Suprapubic skin (tissue), 4 donors: ENCODE data around the gene DOC2B. TPM values are rescaled to one million over a fixed set of nuclear protein-coding genes. Genes with fewer than 3 reads are reported as not detected.
A peak's percentile ranks its signal among the peaks of the same experiment; 100 is the strongest.
"Not testable (repeated sequence)": the region's sequence is repeated elsewhere in the genome, so short reads cannot be mapped to it uniquely, and the experiment has no call there.

ENCODE experiments used
- DNase-seq, 2 donors: peaks; one replicate each; pipeline ENCODE4 v3.0.0-alpha.2; 2019; ENCODE audit warnings: low spot score in 2 of 2
- H3K27ac ChIP-seq: fragments of 200-600 bp; sonication (generic); one replicate; pipeline ENCODE4 v1.5.1; 2019
- H3K27me3 ChIP-seq: fragments of 200-600 bp; sonication (generic); one replicate; pipeline ENCODE4 v1.5.1; 2019
- H3K36me3 ChIP-seq: fragments of 200-600 bp; sonication (generic); one replicate; pipeline ENCODE4 v1.5.1; 2019
- H3K4me1 ChIP-seq: fragments of 200-600 bp; sonication (generic); one replicate; pipeline ENCODE4 v1.5.1; 2019
- H3K4me3 ChIP-seq: fragments of 200-600 bp; sonication (generic); one replicate; pipeline ENCODE4 v1.5.1; 2019; ENCODE audit warnings: mild to moderate bottlenecking
- H3K9me3 ChIP-seq: fragments of 200-600 bp; sonication (generic); one replicate; pipeline ENCODE4 v1.5.1; 2019
- CTCF ChIP-seq, 2 donors: fragments of 200-600 bp in 1 of 2; fragments of 450-650 bp in 1 of 2; sonication (generic) in 1 of 2; IDR thresholded peaks; one replicate each; pipeline ENCODE4 v1.5.1; 2016 to 2019; ENCODE audit warnings: antibody characterized with exemption in 2 of 2, mild to moderate bottlenecking in 1 of 2, moderate library complexity in 1 of 2
- EP300 ChIP-seq: sonication (generic); formaldehyde crosslinking; IDR thresholded peaks from one replicate; pipeline ENCODE4 v1.6.1; 2017; ENCODE audit warnings: antibody characterized with exemption
- POLR2A ChIP-seq, 2 donors: fragments of 450-650 bp; IDR thresholded peaks; one replicate each; pipeline ENCODE4 v1.6.1; 2017; ENCODE audit warnings: antibody characterized with exemption in 2 of 2, mild to moderate bottlenecking in 2 of 2, moderate library complexity in 2 of 2
- POLR2AphosphoS5 ChIP-seq, 3 donors: sonication (generic); formaldehyde crosslinking; IDR thresholded peaks; one replicate each; pipeline ENCODE4 v1.6.1; 2017; ENCODE audit warnings: antibody characterized with exemption in 3 of 3
- WGBS: methylation state at CpG from one replicate; pipeline ENCODE4 v1.1.5; 2018; 5-methylcytosine and 5-hydroxymethylcytosine counted together
- total RNA-seq, 4 donors: library from RNA; depleted of rRNA; stranded (reverse); fragments of >200 nt; gene quantifications; one replicate each; pipeline ENCODE4 v1.1.0, GENCODE V29; 2016

DOC2B gene
- total RNA-seq, 4 donors from 2014 or later: 1.8 to 19.4 (median 6.1) TPM

- no peaks in the 10 kb centered on the region for H3K4me1 ChIP-seq
- TF ChIP-seq EP300: no peak
- TF ChIP-seq POLR2A (IDR thresholded peaks at IDR 0.05): no peak
- no peak for TF ChIP-seq POLR2AphosphoS5 (IDR thresholded peaks at IDR 0.05)
- TF ChIP-seq CTCF (IDR thresholded peaks at IDR 0.05): no peak
- WGBS: 83% methylated on average over 8 of the region's 8 CpGs
Observed at GRCh38 chr17:222172-222571, 40.7 kb upstream of the DOC2B start.

GRCh38 chr17:219696-220095 is 38.2 kb upstream of the DOC2B start:
- Histone ChIP-seq H3K27ac (no peak overlapping the region), H3K4me1 (no peaks in the 10 kb centered on the region), H3K27me3 (no peaks in the 10 kb centered on the region), H3K36me3 (no peaks in the 10 kb centered on the region), H3K4me3 (no peak overlapping the region), H3K9me3 (no peaks in the 10 kb centered on the region)
- DNase-seq: peak; percentile 26 to 42
- TF ChIP-seq POLR2AphosphoS5 (IDR thresholded peaks at IDR 0.05): no peak
- no peak for TF ChIP-seq EP300
- TF ChIP-seq POLR2A (IDR thresholded peaks at IDR 0.05): no peak
- no peak for TF ChIP-seq CTCF (IDR thresholded peaks at IDR 0.05)
- WGBS: 95% methylated on average over 10 of the region's 10 CpGs

More at GRCh38 chr17:222172-222571, 40.7 kb upstream of the DOC2B start:
- DNase-seq: peak; percentile 29 to 44
- Histone ChIP-seq H3K36me3 (no peaks in the 10 kb centered on the region), H3K27ac (no peak overlapping the region), H3K9me3 (no peaks in the 10 kb centered on the region), H3K4me3 (no peak overlapping the region), H3K27me3 (no peaks in the 10 kb centered on the region)

- no peak overlapping the region for H3K27ac ChIP-seq
- H3K27me3 ChIP-seq: no peaks in the 10 kb centered on the region
- peak; percentile 16 to 35 for DNase-seq
- TF ChIP-seq POLR2AphosphoS5 (IDR thresholded peaks at IDR 0.05): no peak
- no peaks in the 10 kb centered on the region for H3K9me3 ChIP-seq
- H3K4me1 ChIP-seq: no peaks in the 10 kb centered on the region
- no peak overlapping the region for H3K4me3 ChIP-seq
- 75% methylated on average over 8 of the region's 8 CpGs for WGBS
- H3K36me3 ChIP-seq: no peaks in the 10 kb centered on the region
Observed at GRCh38 chr17:218432-219110, 37.1 kb upstream of the DOC2B start.

GRCh38 chr17:216625-217024 is 35.2 kb upstream of the DOC2B start:
- Histone ChIP-seq H3K27ac (no peak overlapping the region), H3K9me3 (no peaks in the 10 kb centered on the region), H3K4me1 (no peaks in the 10 kb centered on the region), H3K4me3 (no peak overlapping the region), H3K36me3 (no peaks in the 10 kb centered on the region), H3K27me3 (no peaks in the 10 kb centered on the region)
- WGBS: 65% methylated on average over 2 of the region's 2 CpGs
- TF ChIP-seq EP300: no peak
- TF ChIP-seq POLR2A (IDR thresholded peaks at IDR 0.05): no peak
- no peak for TF ChIP-seq POLR2AphosphoS5 (IDR thresholded peaks at IDR 0.05)
- TF ChIP-seq CTCF (IDR thresholded peaks at IDR 0.05): no peak
- no peak for DNase-seq

- 82% methylated on average over 5 of the region's 29 CpGs for WGBS
- H3K4me1 ChIP-seq, DNase-seq, H3K36me3 ChIP-seq, H3K27me3 ChIP-seq, H3K4me3 ChIP-seq, H3K9me3 ChIP-seq, H3K27ac ChIP-seq: not testable (repeated sequence)
Observed at GRCh38 chr17:215563-216478, 34.4 kb upstream of the DOC2B start.

GRCh38 chr17:214881-215331 is 33.5 kb upstream of the DOC2B start:
- WGBS: 83% methylated on average over 2 of the region's 10 CpGs
- TF ChIP-seq POLR2A (IDR thresholded peaks at IDR 0.05) (no peak), EP300 (no peak), CTCF (IDR thresholded peaks at IDR 0.05) (no peak), POLR2AphosphoS5 (IDR thresholded peaks at IDR 0.05) (no peak)
- DNase-seq: no peak
- Histone ChIP-seq H3K27ac (no peak overlapping the region), H3K9me3 (no peaks in the 10 kb centered on the region), H3K4me3 (no peak overlapping the region), H3K27me3 (no peaks in the 10 kb centered on the region), H3K36me3 (peaks cover 2% of the 10 kb centered on the region), H3K4me1 (no peaks in the 10 kb centered on the region)
